SK-N-SH treated with all-trans-retinoic acid at 6 μM for 48 hours (cell line): Measurements from ENCODE around the gene SOS1.

Experiments used
- ATAC-seq: fragments of 200-7000 bp; cut with Tn5 transposase; 3 replicates; pipeline ENCODE4 v1.9.1; 2020; ENCODE audit warnings: mild to moderate bottlenecking, moderate library complexity
- ARNTL ChIP-seq: fragments of 450-650 bp; formaldehyde crosslinking; IDR thresholded peaks from 2 replicates; pipeline ENCODE4 v1.5.0; 2020; ENCODE audit warnings: low read depth, mild to moderate bottlenecking, moderate library complexity, borderline replicate concordance
- BACH2 ChIP-seq: fragments of 250-450 bp; sonication (Bioruptor Pico); IDR thresholded peaks from 2 replicates; pipeline ENCODE4 v1.9.0; 2021; ENCODE audit warnings: mild to moderate bottlenecking, borderline replicate concordance
- CREB5 ChIP-seq: fragments of 250-450 bp; sonication (Bioruptor Pico); IDR thresholded peaks from 2 replicates; pipeline ENCODE4 v1.5.1; 2020; ENCODE audit warnings: low read depth, mild to moderate bottlenecking, moderate library complexity
- CSDC2 ChIP-seq: fragments of 250-450 bp; sonication (Bioruptor Pico); IDR thresholded peaks from 2 replicates; pipeline ENCODE4 v1.5.0; 2020; ENCODE audit warnings: mild to moderate bottlenecking, moderate library complexity
- CSRNP3 ChIP-seq: fragments of 250-450 bp; sonication (Bioruptor Pico); IDR thresholded peaks from 2 replicates; pipeline ENCODE4 v1.5.1; 2021; ENCODE audit warnings: mild to moderate bottlenecking, moderate library complexity
- GLIS3 ChIP-seq: fragments of 250-450 bp; sonication (Bioruptor Pico); IDR thresholded peaks from 2 replicates; pipeline ENCODE4 v1.5.0; 2020; ENCODE audit warnings: mild to moderate bottlenecking, moderate library complexity
- ISL1 ChIP-seq: fragments of 250-450 bp; sonication (Bioruptor Pico); IDR thresholded peaks from 2 replicates; pipeline ENCODE4 v2.1.2; 2022; ENCODE audit warnings: mild to moderate bottlenecking, moderate library complexity
- PATZ1 ChIP-seq: fragments of 250-450 bp; sonication (Bioruptor Pico); IDR thresholded peaks from 2 replicates; pipeline ENCODE4 v1.8.0; 2020; ENCODE audit warnings: mild to moderate bottlenecking, moderate library complexity, borderline replicate concordance
- POU6F1 ChIP-seq: fragments of 250-450 bp; sonication (Bioruptor Pico); IDR thresholded peaks from 2 replicates; pipeline ENCODE4 v1.8.0; 2021; ENCODE audit warnings: low read depth, mild to moderate bottlenecking, moderate library complexity, borderline replicate concordance
- PPARA ChIP-seq: fragments of 250-450 bp; sonication (Bioruptor Pico); IDR thresholded peaks from 2 replicates; pipeline ENCODE4 v1.5.0; 2020; ENCODE audit warnings: mild to moderate bottlenecking, borderline replicate concordance
- RARB ChIP-seq: fragments of 250-450 bp; sonication (Bioruptor Pico); IDR thresholded peaks from 2 replicates; pipeline ENCODE4 v1.8.0; 2021; ENCODE audit warnings: mild to moderate bottlenecking, moderate library complexity
- SNAI2 ChIP-seq: fragments of 250-450 bp; sonication (Bioruptor Pico); IDR thresholded peaks from 2 replicates; pipeline ENCODE4 v1.5.0; 2020; ENCODE audit warnings: mild to moderate bottlenecking, moderate library complexity
- ZC3H10 ChIP-seq: fragments of 250-450 bp; sonication (Bioruptor Pico); IDR thresholded peaks from 2 replicates; pipeline ENCODE4 v1.5.1; 2021; ENCODE audit warnings: mild to moderate bottlenecking, moderate library complexity
- ZFP3 ChIP-seq: fragments of 250-450 bp; sonication (Bioruptor Pico); IDR thresholded peaks from 2 replicates; pipeline ENCODE4 v1.5.0; 2020; ENCODE audit warnings: mild to moderate bottlenecking, moderate library complexity
- ZNF565 ChIP-seq: fragments of 450-650 bp; formaldehyde crosslinking; conservative IDR thresholded peaks from 2 replicates; pipeline ENCODE4 v1.5.0; 2020; ENCODE audit warnings: low read depth, mild to moderate bottlenecking, moderate library complexity
- ZNF70 ChIP-seq: fragments of 450-650 bp; formaldehyde crosslinking; IDR thresholded peaks from 2 replicates; pipeline ENCODE4 v1.5.0; 2020; ENCODE audit warnings: mild to moderate bottlenecking, moderate library complexity
- TF ChIP-seq, protein P1 (sequence below): fragments of 250-450 bp; sonication (Bioruptor Pico); IDR thresholded peaks from 2 replicates; pipeline ENCODE4 v1.5.0; 2020; ENCODE audit warnings: mild to moderate bottlenecking, moderate library complexity

SOS1 gene

DNA sequence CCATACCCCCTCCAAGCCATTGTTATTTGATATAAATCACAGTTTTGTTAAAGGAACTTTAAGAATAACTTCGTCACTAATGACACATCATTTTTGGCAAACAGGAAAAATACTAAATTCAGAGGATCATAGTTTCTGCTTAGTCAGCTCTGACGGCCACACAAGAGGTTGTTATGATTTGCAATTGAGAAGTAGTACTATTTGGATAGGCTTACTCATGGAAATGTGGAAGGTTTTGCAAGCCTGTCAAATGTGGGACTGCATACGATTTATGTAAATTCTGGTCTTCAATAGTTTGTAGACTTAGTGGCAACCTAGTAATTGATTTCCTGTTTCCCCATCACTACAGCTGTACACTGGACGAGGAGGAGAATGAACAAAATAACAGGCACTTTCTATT lies 123.1 kb downstream of the SOS1 start:
- TF ChIP-seq POU6F1 (CRISPR knock-in tag) (no peak), PATZ1 (CRISPR knock-in tag) (no peak)
- TF ChIP-seq, protein P1, sequence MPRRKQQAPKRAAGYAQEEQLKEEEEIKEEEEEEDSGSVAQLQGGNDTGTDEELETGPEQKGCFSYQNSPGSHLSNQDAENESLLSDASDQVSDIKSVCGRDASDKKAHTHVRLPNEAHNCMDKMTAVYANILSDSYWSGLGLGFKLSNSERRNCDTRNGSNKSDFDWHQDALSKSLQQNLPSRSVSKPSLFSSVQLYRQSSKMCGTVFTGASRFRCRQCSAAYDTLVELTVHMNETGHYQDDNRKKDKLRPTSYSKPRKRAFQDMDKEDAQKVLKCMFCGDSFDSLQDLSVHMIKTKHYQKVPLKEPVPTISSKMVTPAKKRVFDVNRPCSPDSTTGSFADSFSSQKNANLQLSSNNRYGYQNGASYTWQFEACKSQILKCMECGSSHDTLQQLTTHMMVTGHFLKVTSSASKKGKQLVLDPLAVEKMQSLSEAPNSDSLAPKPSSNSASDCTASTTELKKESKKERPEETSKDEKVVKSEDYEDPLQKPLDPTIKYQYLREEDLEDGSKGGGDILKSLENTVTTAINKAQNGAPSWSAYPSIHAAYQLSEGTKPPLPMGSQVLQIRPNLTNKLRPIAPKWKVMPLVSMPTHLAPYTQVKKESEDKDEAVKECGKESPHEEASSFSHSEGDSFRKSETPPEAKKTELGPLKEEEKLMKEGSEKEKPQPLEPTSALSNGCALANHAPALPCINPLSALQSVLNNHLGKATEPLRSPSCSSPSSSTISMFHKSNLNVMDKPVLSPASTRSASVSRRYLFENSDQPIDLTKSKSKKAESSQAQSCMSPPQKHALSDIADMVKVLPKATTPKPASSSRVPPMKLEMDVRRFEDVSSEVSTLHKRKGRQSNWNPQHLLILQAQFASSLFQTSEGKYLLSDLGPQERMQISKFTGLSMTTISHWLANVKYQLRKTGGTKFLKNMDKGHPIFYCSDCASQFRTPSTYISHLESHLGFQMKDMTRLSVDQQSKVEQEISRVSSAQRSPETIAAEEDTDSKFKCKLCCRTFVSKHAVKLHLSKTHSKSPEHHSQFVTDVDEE (CRISPR knock-in tag), result no peak
- ATAC-seq, result peak; percentile 89

- TF ChIP-seq ISL1 (CRISPR knock-in tag) (no peak), CSDC2 (CRISPR knock-in tag) (no peak), GLIS3 (no peak), RARB (CRISPR knock-in tag) (no peak), BACH2 (CRISPR knock-in tag) (no peak), ZNF565 (no peak), SNAI2 (CRISPR knock-in tag) (no peak), PPARA (no peak), ARNTL (CRISPR knock-in tag) (no peak), POU6F1 (CRISPR knock-in tag) (no peak), ZNF70 (CRISPR knock-in tag) (no peak), CSRNP3 (no peak), ZC3H10 (CRISPR knock-in tag) (no peak), CREB5 (CRISPR knock-in tag) (no peak), ZFP3 (CRISPR knock-in tag) (no peak)
- TF ChIP-seq, protein P1 (CRISPR knock-in tag), result no peak
- ATAC-seq, result no peak
These were observed 129.0 kb downstream of the SOS1 start for GRCh38 chr2:38991899-38992298.
